CD4-positive, alpha-beta T cell (primary cell): ENCODE results near the gene CXCR5. TPM values are rescaled to one million over a fixed set of nuclear protein-coding genes. Genes with fewer than 3 reads are reported as not detected.

Source experiments
- ATAC-seq: fragments of 200-7000 bp; cut with Tn5 transposase; one replicate; pipeline ENCODE4 v1.10.0; 2022; ENCODE audit warnings: mild to moderate bottlenecking; ENCODE audit not compliant: poor library complexity
- CTCF ChIA-PET: fragments of 350-600 bp; sonication (Branson Sonifier 250); formaldehyde crosslinking; loops from one replicate; lab custom pipeline; 2021; ENCODE audit warnings: antibody characterized with exemption, inconsistent platforms; lab: Charles Lee
- POLR2A ChIA-PET: fragments of 350-600 bp; sonication (Branson Sonifier 250); formaldehyde crosslinking; loops from one replicate; lab custom pipeline; 2021; ENCODE audit warnings: antibody characterized with exemption, inconsistent platforms; lab: Charles Lee
- DNase-seq, 14 experiments: peaks; one replicate each; pipeline ENCODE4 v3.0.0-alpha.2; 2013 to 2020; ENCODE audit warnings: mixed read lengths in 2 of 14
- H3K27ac ChIP-seq, 2 donors: one replicate each; pipeline versions ENCODE4 v1.5.1 to v1.7.0; 2013; ENCODE audit warnings: low read length in 2 of 2, low read depth in 1 of 2, mild to moderate bottlenecking in 1 of 2
- H3K27me3 ChIP-seq, 2 experiments: 1 replicate in 1 of 2; 2 replicates in 1 of 2; pipeline versions ENCODE4 v1.6.1 to v1.7.0; 2013; ENCODE audit warnings: low read length in 2 of 2, control low read depth in 1 of 2, mild to moderate bottlenecking in 1 of 2, moderate library complexity in 1 of 2; ENCODE audit not compliant: insufficient read depth in 2 of 2, control insufficient read depth in 1 of 2
- H3K36me3 ChIP-seq: one replicate; pipeline ENCODE4 v1.6.1; 2013; ENCODE audit warnings: low read length, control low read depth; ENCODE audit not compliant: insufficient read depth
- H3K4me1 ChIP-seq: one replicate; pipeline ENCODE4 v1.6.1; 2013; ENCODE audit warnings: low read length, control low read depth; ENCODE audit not compliant: insufficient read depth
- H3K4me3 ChIP-seq: one replicate; pipeline ENCODE4 v1.5.1; 2013; ENCODE audit warnings: mild to moderate bottlenecking, low read length, moderate library complexity
- H3K9me3 ChIP-seq, 2 experiments: 1 replicate in 1 of 2; 2 replicates in 1 of 2; pipeline versions ENCODE4 v1.6.1 to v1.7.0; 2013; ENCODE audit warnings: low read length in 2 of 2, mild to moderate bottlenecking in 2 of 2, control low read depth in 1 of 2, moderate library complexity in 1 of 2; ENCODE audit not compliant: control insufficient read depth in 1 of 2, insufficient read depth in 1 of 2
- H3K27ac Mint-ChIP-seq: one replicate; pipeline ENCODE4 v1.8.0; 2020; ENCODE audit warnings: mixed read lengths
- H3K27me3 Mint-ChIP-seq: one replicate; pipeline ENCODE4 v1.8.0; 2021; ENCODE audit warnings: mixed read lengths
- H3K36me3 Mint-ChIP-seq: one replicate; pipeline ENCODE4 v1.8.0; 2021; ENCODE audit warnings: low read depth, mixed read lengths
- H3K4me1 Mint-ChIP-seq: one replicate; pipeline ENCODE4 v1.8.0; 2021; ENCODE audit warnings: low read depth, mixed read lengths
- H3K4me3 Mint-ChIP-seq: one replicate; pipeline ENCODE4 v1.8.0; 2020; ENCODE audit warnings: mild to moderate bottlenecking, mixed read lengths
- H3K9me3 Mint-ChIP-seq: one replicate; pipeline ENCODE4 v1.8.0; 2020; ENCODE audit warnings: mixed read lengths
- intact Hi-C, 2 experiments: fragments of 100-400 bp; cut with DNase I in 1 of 2; cut with micrococcal nuclease in 1 of 2; formaldehyde crosslinking; loops; one replicate each; pipeline versions ENCODE4 v1.15.1 to v1.9.0; 2023 to 2025; cut with DNase I, micrococcal nuclease
- total RNA-seq, 174 experiments: library from RNA in 2 of 174; stranded (reverse) in 2 of 174; gene quantifications; one replicate each; pipeline ENCODE4 v1.2.3 and lab custom pipeline; 2021 to 2026
- TF ChIP-seq, protein P1 (sequence below): fragments of 200-600 bp; IDR thresholded peaks from one replicate; pipeline ENCODE4 v1.8.0; 2022; ENCODE audit warnings: antibody characterized with exemption, mild to moderate bottlenecking

Gene CXCR5
- total RNA-seq, 2 experiments from 2014 or later, result 13.2 to 14.3 TPM

DNA sequence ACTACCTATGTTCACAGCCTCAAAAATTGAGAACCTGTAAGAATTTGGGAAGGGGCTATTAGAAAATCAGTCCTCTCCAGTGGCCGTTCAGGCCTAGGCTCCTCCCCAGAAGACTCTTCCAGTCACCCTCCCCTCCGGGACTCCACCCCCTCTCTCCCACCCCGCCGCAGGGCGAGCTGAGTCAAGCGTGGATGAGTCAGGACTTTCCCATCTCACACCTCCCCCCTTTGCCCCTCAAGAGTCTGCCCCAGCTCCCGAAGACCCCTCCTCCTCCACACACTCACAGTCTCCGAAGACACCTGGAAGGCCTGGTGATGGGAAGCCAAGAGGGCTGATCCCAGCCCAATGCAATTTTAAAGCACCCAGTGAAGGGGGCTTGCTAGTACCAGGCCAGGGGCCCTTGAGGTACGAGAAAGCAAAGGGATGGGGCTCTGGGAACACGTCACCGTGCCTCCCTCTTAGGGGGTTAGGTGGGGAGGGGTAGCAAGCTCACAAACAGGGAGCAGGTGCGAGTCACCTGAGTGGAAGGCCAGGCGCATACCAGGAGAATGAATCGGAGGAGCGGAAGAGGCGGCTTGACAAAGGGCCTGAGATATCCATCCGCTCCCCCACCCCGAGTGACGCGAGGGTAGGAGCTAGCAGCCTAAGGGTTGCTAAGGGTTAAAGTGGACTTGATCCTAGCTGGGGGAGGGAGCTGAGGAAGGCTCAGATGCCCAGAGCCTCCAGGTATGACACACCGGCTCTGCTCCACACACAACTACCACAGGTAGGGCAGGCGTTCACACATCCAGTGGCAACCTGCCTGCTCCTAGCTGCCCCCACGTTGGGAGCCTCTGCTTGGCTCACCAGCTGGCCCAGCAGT is 28.4 kb downstream of the CXCR5 start:
- Mint-ChIP-seq H3K36me3 (peaks cover 52% of the 10 kb centered on the region), H3K27me3 (no peaks in the 10 kb centered on the region), H3K27ac (peak overlapping the region; percentile 100), H3K4me3 (peak overlapping the region; percentile 77), H3K9me3 (no peaks in the 10 kb centered on the region), H3K4me1 (peaks cover 83% of the 10 kb centered on the region)
- DNase-seq (peak in 12 of 14 experiments; percentile 53 to 87 (median 72)), ATAC-seq (peak; percentile 12)
- Histone ChIP-seq H3K4me3 (peak overlapping the region; percentile 54), H3K27me3 (no peaks in the 10 kb centered on the region), H3K36me3 (peaks cover 50% of the 10 kb centered on the region), H3K4me1 (peaks cover 99% of the 10 kb centered on the region), H3K27ac (peak overlapping the region; percentile 80 to 96), H3K9me3 (no peaks in the 10 kb centered on the region)
- intact Hi-C loops, result no loop called here
- TF ChIP-seq, protein P1, sequence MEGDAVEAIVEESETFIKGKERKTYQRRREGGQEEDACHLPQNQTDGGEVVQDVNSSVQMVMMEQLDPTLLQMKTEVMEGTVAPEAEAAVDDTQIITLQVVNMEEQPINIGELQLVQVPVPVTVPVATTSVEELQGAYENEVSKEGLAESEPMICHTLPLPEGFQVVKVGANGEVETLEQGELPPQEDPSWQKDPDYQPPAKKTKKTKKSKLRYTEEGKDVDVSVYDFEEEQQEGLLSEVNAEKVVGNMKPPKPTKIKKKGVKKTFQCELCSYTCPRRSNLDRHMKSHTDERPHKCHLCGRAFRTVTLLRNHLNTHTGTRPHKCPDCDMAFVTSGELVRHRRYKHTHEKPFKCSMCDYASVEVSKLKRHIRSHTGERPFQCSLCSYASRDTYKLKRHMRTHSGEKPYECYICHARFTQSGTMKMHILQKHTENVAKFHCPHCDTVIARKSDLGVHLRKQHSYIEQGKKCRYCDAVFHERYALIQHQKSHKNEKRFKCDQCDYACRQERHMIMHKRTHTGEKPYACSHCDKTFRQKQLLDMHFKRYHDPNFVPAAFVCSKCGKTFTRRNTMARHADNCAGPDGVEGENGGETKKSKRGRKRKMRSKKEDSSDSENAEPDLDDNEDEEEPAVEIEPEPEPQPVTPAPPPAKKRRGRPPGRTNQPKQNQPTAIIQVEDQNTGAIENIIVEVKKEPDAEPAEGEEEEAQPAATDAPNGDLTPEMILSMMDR, result no peak
- CTCF ChIA-PET, result interaction anchor here (0.7 to 4.4 kb wide), 7 partner anchors 11 to 222 kb away, joined by 3 to 42 read pairs (median 4); partner anchors contain the start of gene BCL9L
- POLR2A ChIA-PET, result interaction anchor here (0.8 to 10.4 kb wide), 7 partner anchors 11 to 257 kb away, joined by 3 to 157 read pairs (median 7); partner anchors contain the start of genes DDX6 and TRAPPC4

DNA sequence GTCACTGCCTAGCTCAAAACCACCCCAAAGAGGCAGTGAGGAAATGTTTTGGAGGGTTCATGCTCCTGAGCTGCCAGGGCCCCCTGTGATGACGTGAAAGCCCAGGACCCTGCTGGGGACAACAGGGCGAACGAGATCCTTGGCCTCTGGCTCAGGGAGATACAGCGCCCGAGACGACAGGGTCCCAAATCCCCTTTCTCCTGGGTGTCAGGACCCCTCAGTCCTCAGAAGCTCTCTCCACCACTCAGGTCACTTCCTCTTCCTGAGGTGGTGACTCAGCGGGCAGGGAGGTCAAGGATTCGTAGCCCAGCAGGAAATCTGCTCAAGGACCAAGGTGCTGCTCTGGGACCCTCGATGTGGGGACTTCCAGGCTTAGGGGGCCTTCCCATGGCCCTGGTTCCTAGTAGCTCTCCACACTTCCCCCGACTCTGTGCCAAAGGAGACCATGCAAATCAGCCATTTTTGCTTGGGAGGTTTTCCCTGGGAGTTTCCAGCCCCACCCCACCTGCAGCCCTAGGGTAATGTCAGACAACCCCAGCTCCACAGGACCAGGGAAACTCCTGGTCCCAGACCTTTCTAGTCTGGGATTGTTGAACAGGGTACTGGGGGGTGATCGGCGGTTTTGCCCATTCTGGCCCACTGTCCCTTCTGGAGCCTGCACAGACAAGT is 29.2 kb downstream of the CXCR5 start:
- Mint-ChIP-seq H3K9me3 (no peaks in the 10 kb centered on the region), H3K4me1 (peaks cover 83% of the 10 kb centered on the region), H3K27ac (peak overlapping the region; percentile 100), H3K27me3 (no peaks in the 10 kb centered on the region), H3K36me3 (peaks cover 52% of the 10 kb centered on the region), H3K4me3 (peak overlapping the region; percentile 77)
- ChIA-PET CTCF (interaction anchor here (1.2 to 4.4 kb wide), 4 partner anchors 10 to 120 kb away, joined by 3 to 42 read pairs (median 13); partner anchors contain the start of gene BCL9L), POLR2A (interaction anchor here (0.8 to 10.4 kb wide), 10 partner anchors 11 to 256 kb away, joined by 3 to 157 read pairs (median 6); partner anchors contain the start of genes DDX6, DPAGT1, TRAPPC4 and VPS11)
- intact Hi-C loops, result no loop called here
- Histone ChIP-seq H3K9me3 (no peaks in the 10 kb centered on the region), H3K27ac (peak overlapping the region; percentile 80 to 96), H3K27me3 (no peaks in the 10 kb centered on the region), H3K4me1 (peaks cover 99% of the 10 kb centered on the region), H3K36me3 (peaks cover 49% of the 10 kb centered on the region), H3K4me3 (peak overlapping the region; percentile 54)
- TF ChIP-seq, protein P1, result no peak
- DNase-seq (peak in 5 of 14 experiments; percentile 5 to 70 (median 41)), ATAC-seq (no peak)
